GM19239 (cell line): ENCODE data around the gene MS4A1.
"Not testable (repeated sequence)": the region's sequence is repeated elsewhere in the genome, so short reads cannot be mapped to it uniquely, and the experiment has no call there.

Experiments
- DNase-seq: peaks from one replicate; pipeline ENCODE4 v3.0.0; 2011; ENCODE audit warnings: low spot score; ENCODE audit not compliant: insufficient read length
- FAIRE-seq: peaks from 2 replicates; lab custom pipeline; 2011; peaks lifted over from hg19 to GRCh38; lab: Jason Lieb, UNC

MS4A1 gene

GRCh38 chr11:60455531-60456042 is at the start of gene MS4A1:
MS4A1 (plus strand) TSS chr11:60455847; CDS start chr11:60462375, 6,528 bp downstream.
- DNase-seq (peak; percentile 65), FAIRE-seq (peak; percentile 99)

GRCh38 chr11:60420015-60420414 is 35.6 kb upstream of the MS4A1 start:
- FAIRE-seq, result no peak
- no peak for DNase-seq

GRCh38 chr11:60422609-60423008 is 33.0 kb upstream of the MS4A1 start:
- DNase-seq (no peak), FAIRE-seq (no peak)

GRCh38 chr11:60428517-60428916 is 27.1 kb upstream of the MS4A1 start:
- DNase-seq, result no peak
- no peak for FAIRE-seq

GRCh38 chr11:60429272-60429671 is 26.4 kb upstream of the MS4A1 start, which contains the start of gene MS4A5:
MS4A5 (plus strand) TSS chr11:60429572; CDS start chr11:60429675, 103 bp downstream.
- DNase-seq (no peak), FAIRE-seq (no peak)

- FAIRE-seq, result no peak
- DNase-seq, result no peak
These were observed 24.4 kb upstream of the MS4A1 start for GRCh38 chr11:60431251-60431650.

GRCh38 chr11:60433401-60433800 is 22.2 kb upstream of the MS4A1 start:
- FAIRE-seq, result no peak
- no peak for DNase-seq

- no peak for FAIRE-seq
These were observed 8.6 kb upstream of the MS4A1 start for GRCh38 chr11:60447070-60447469.

GRCh38 chr11:60447846-60448245 is 7.8 kb upstream of the MS4A1 start:
- FAIRE-seq, result no peak
- no peak for DNase-seq

More at GRCh38 chr11:60447070-60447469, 8.6 kb upstream of the MS4A1 start:
- no peak for DNase-seq

- DNase-seq, FAIRE-seq: not testable (repeated sequence)
These were observed 4.5 kb upstream of the MS4A1 start for GRCh38 chr11:60451185-60451584.

GRCh38 chr11:60454212-60454611 is 1.4 kb upstream of the MS4A1 start:
- DNase-seq (no peak), FAIRE-seq (peak; percentile 70)

- FAIRE-seq (peak; percentile 100), DNase-seq (no peak)
These were observed 1.9 kb downstream of the MS4A1 start for GRCh38 chr11:60457576-60457975.

- DNase-seq (no peak), FAIRE-seq (peak; percentile 84)
These were observed 3.7 kb downstream of the MS4A1 start for GRCh38 chr11:60459345-60459744.

GRCh38 chr11:60468829-60469228 is 13.2 kb downstream of the MS4A1 start:
- no peak for FAIRE-seq
- DNase-seq, result no peak

GRCh38 chr11:60469723-60470122 is 14.1 kb downstream of the MS4A1 start:
- DNase-seq (no peak), FAIRE-seq (peak; percentile 57)

GRCh38 chr11:60477035-60477445 is 21.4 kb downstream of the MS4A1 start:
- peak; percentile 82 for FAIRE-seq
- no peak for DNase-seq

GRCh38 chr11:60482361-60482760 is 26.7 kb downstream of the MS4A1 start:
- FAIRE-seq (peak; percentile 88), DNase-seq (no peak)

GRCh38 chr11:60485987-60486386 is 30.3 kb downstream of the MS4A1 start:
- FAIRE-seq, result peak; percentile 98

GRCh38 chr11:60492488-60493009 is 36.9 kb downstream of the MS4A1 start, which contains the start of gene MS4A12:
MS4A12 (plus strand) TSS chr11:60492778; CDS start chr11:60497319, 4,541 bp downstream.
- FAIRE-seq, result no peak

More at GRCh38 chr11:60485987-60486386, 30.3 kb downstream of the MS4A1 start:
- DNase-seq, result peak; percentile 81

GRCh38 chr11:60493454-60493853 is 37.8 kb downstream of the MS4A1 start:
- DNase-seq (no peak), FAIRE-seq (no peak)

More at GRCh38 chr11:60492488-60493009, 36.9 kb downstream of the MS4A1 start, which contains the start of gene MS4A12:
- no peak for DNase-seq

GRCh38 chr11:60498399-60498798 is 42.8 kb downstream of the MS4A1 start:
- FAIRE-seq, result no peak
- DNase-seq, result no peak

- peak; percentile 88 for FAIRE-seq
These were observed 43.2 kb downstream of the MS4A1 start for GRCh38 chr11:60498853-60499252.

More at GRCh38 chr11:60498853-60499252, 43.2 kb downstream of the MS4A1 start:
- no peak for DNase-seq
